Peyer's patch (tissue), 4 donors: ENCODE results near the gene ADSS2.

Source experiments
- POLR2A ChIP-seq, 2 donors: fragments of 450-650 bp; IDR thresholded peaks; one replicate each; pipeline ENCODE4 v1.5.1; 2017; ENCODE audit warnings: antibody characterized with exemption in 2 of 2, mild to moderate bottlenecking in 2 of 2, moderate library complexity in 2 of 2
- TF ChIP-seq, protein P1 (sequence below), 6 experiments: fragments of 450-650 bp in 4 of 6; fragments of 200-600 bp in 2 of 6; sonication (generic) in 1 of 6; IDR thresholded peaks; one replicate each; pipeline ENCODE4 v1.5.1; 2017 to 2019; ENCODE audit warnings: antibody characterized with exemption in 6 of 6, mild to moderate bottlenecking in 3 of 6, moderate library complexity in 1 of 6

DNA sequence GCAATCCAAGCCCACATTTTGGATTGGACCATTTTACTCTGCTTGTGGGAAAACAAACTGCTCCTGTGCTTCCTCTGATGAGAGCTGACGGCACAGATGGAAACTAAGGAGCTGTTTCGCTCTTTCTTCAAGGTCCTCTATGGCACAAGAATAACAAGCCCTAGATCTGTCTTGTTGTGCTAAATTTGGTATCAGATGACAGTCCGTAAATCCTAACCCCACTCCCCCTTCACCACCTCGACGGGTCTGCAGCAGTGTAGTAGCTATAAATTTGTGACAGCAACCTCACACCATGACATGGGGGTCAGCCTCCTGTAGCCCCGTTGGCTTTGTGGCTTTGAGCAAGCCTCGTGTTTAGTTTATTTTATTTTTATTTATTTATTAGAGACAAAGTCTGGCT, 85.9 kb downstream of the ADSS2 start:
- TF ChIP-seq, protein P1, sequence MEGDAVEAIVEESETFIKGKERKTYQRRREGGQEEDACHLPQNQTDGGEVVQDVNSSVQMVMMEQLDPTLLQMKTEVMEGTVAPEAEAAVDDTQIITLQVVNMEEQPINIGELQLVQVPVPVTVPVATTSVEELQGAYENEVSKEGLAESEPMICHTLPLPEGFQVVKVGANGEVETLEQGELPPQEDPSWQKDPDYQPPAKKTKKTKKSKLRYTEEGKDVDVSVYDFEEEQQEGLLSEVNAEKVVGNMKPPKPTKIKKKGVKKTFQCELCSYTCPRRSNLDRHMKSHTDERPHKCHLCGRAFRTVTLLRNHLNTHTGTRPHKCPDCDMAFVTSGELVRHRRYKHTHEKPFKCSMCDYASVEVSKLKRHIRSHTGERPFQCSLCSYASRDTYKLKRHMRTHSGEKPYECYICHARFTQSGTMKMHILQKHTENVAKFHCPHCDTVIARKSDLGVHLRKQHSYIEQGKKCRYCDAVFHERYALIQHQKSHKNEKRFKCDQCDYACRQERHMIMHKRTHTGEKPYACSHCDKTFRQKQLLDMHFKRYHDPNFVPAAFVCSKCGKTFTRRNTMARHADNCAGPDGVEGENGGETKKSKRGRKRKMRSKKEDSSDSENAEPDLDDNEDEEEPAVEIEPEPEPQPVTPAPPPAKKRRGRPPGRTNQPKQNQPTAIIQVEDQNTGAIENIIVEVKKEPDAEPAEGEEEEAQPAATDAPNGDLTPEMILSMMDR (IDR thresholded peaks at IDR 0.05): no peak
- TF ChIP-seq POLR2A (IDR thresholded peaks at IDR 0.05): no peak
